ENCODE measurements around the gene SLC1A2.

Gene SLC1A2

GRCh38 chr11:35414311-35414710, 5.0 kb downstream of the SLC1A2 start:
- no CpG with 5 or more reads among the region's 6 CpGs for WGBS, 2 donors (ENCODE audit: extremely low coverage in 2 of 2, insufficient read length in 2 of 2, insufficient replicate concordance in 1 of 2)
- H2BK5ac ChIP-seq (ENCODE audit: low read length) = no peak overlapping the region
- H3K14ac ChIP-seq (ENCODE audit: low read length) = no peak overlapping the region
- no peak overlapping the region for H3K4me2 ChIP-seq (ENCODE audit: insufficient read depth, low read length, poor library complexity, severe bottlenecking)
- H3K4me3 ChIP-seq (ENCODE audit: low read length in 2 of 2) = no peak overlapping the region
- H2BK120ac ChIP-seq (ENCODE audit: low read depth, low read length) = no peak overlapping the region
- H3K4ac ChIP-seq (ENCODE audit: low read length) = no peak overlapping the region
- H2BK12ac ChIP-seq (ENCODE audit: low read length) = no peak overlapping the region
- no peak overlapping the region for H4K91ac ChIP-seq (ENCODE audit: low read depth, low read length, poor library complexity)
- H2AFZ ChIP-seq (ENCODE audit: low read length) = no peak overlapping the region
- no peaks in the 10 kb centered on the region for H3K79me1 ChIP-seq (ENCODE audit: low read depth, low read length)
- no peak overlapping the region for H2AK5ac ChIP-seq (ENCODE audit: low read depth, low read length)
- H3K23ac ChIP-seq (ENCODE audit: low read depth, low read length, poor library complexity) = no peak overlapping the region
- no peak overlapping the region for H3K9ac ChIP-seq (ENCODE audit: low read depth, low read length, poor library complexity)
- H3K4me1 ChIP-seq (ENCODE audit: control insufficient read depth in 2 of 2, insufficient read depth in 1 of 2, low read depth in 1 of 2, low read length in 2 of 2) = peaks cover 2 to 8% of the 10 kb centered on the region in 2 donors
- H3K27ac ChIP-seq (replicated peaks; ENCODE audit: low read length) = no peak overlapping the region
- no peak overlapping the region for H2BK15ac ChIP-seq (ENCODE audit: low read length)
- no peak overlapping the region for H4K8ac ChIP-seq (ENCODE audit: low read depth, low read length)
- no peaks in the 10 kb centered on the region for H3K36me3 ChIP-seq (replicated peaks in 1 of 2; ENCODE audit: control insufficient read depth in 2 of 2, insufficient read depth in 2 of 2, low read length in 2 of 2)
- H3K18ac ChIP-seq (ENCODE audit: low read length) = no peak overlapping the region
- H3K9me3 ChIP-seq (replicated peaks in 1 of 2; ENCODE audit: control insufficient read depth in 2 of 2, insufficient read depth in 1 of 2, low read depth in 1 of 2, low read length in 2 of 2) = no peaks in the 10 kb centered on the region
- H3K27me3 ChIP-seq (ENCODE audit: control insufficient read depth in 3 of 3, insufficient read depth in 3 of 3, low read depth in 1 of 3, low read length in 3 of 3) = peaks cover 4 to 57% (median 21%) of the 10 kb centered on the region in 3 experiments
- DNase-seq (ENCODE audit: low spot score) = no peak

GRCh38 chr11:35413598-35413997, 5.8 kb downstream of the SLC1A2 start:
- Histone ChIP-seq H2BK12ac (ENCODE audit: low read length) (no peak overlapping the region), H3K4ac (ENCODE audit: low read length) (no peak overlapping the region), H4K8ac (ENCODE audit: low read depth, low read length) (no peak overlapping the region), H2BK15ac (ENCODE audit: low read length) (no peak overlapping the region), H3K27me3 (ENCODE audit: control insufficient read depth in 3 of 3, insufficient read depth in 3 of 3, low read depth in 1 of 3, low read length in 3 of 3) (peaks cover 4 to 51% (median 15%) of the 10 kb centered on the region in 3 experiments), H3K9me3 (replicated peaks in 1 of 2; ENCODE audit: control insufficient read depth in 2 of 2, insufficient read depth in 1 of 2, low read depth in 1 of 2, low read length in 2 of 2) (no peaks in the 10 kb centered on the region), H3K9ac (ENCODE audit: low read depth, low read length, poor library complexity) (no peak overlapping the region), H3K23ac (ENCODE audit: low read depth, low read length, poor library complexity) (no peak overlapping the region), H2AFZ (ENCODE audit: low read length) (no peak overlapping the region), H3K79me1 (ENCODE audit: low read depth, low read length) (no peaks in the 10 kb centered on the region), H3K27ac (replicated peaks; ENCODE audit: low read length) (no peak overlapping the region), H3K18ac (ENCODE audit: low read length) (no peak overlapping the region), H3K36me3 (replicated peaks in 1 of 2; ENCODE audit: control insufficient read depth in 2 of 2, insufficient read depth in 2 of 2, low read length in 2 of 2) (no peaks in the 10 kb centered on the region), H3K14ac (ENCODE audit: low read length) (no peak overlapping the region), H2BK120ac (ENCODE audit: low read depth, low read length) (no peak overlapping the region), H3K4me3 (ENCODE audit: low read length in 2 of 2) (no peak overlapping the region), H2AK5ac (ENCODE audit: low read depth, low read length) (no peak overlapping the region), H3K4me2 (ENCODE audit: insufficient read depth, low read length, poor library complexity, severe bottlenecking) (no peak overlapping the region), H2BK5ac (ENCODE audit: low read length) (no peak overlapping the region), H4K91ac (ENCODE audit: low read depth, low read length, poor library complexity) (no peak overlapping the region), H3K4me1 (ENCODE audit: control insufficient read depth in 2 of 2, insufficient read depth in 1 of 2, low read depth in 1 of 2, low read length in 2 of 2) (peaks cover 2 to 7% of the 10 kb centered on the region in 2 donors)
- no peak for DNase-seq (ENCODE audit: low spot score)
- no CpG with 5 or more reads among the region's 3 CpGs for WGBS, 2 donors (ENCODE audit: extremely low coverage in 2 of 2, insufficient read length in 2 of 2, insufficient replicate concordance in 1 of 2)

GRCh38 chr11:35412285-35412684, 7.1 kb downstream of the SLC1A2 start:
- H3K79me1 ChIP-seq (ENCODE audit: low read depth, low read length) = no peaks in the 10 kb centered on the region
- no peak overlapping the region for H3K23ac ChIP-seq (ENCODE audit: low read depth, low read length, poor library complexity)
- H3K36me3 ChIP-seq (replicated peaks in 1 of 2; ENCODE audit: control insufficient read depth in 2 of 2, insufficient read depth in 2 of 2, low read length in 2 of 2) = no peaks in the 10 kb centered on the region
- no peak overlapping the region for H2BK15ac ChIP-seq (ENCODE audit: low read length)
- H3K27me3 ChIP-seq (ENCODE audit: control insufficient read depth in 3 of 3, insufficient read depth in 3 of 3, low read depth in 1 of 3, low read length in 3 of 3) = peaks cover 0 to 37% (median 2%) of the 10 kb centered on the region in 3 experiments
- no peak overlapping the region for H3K4ac ChIP-seq (ENCODE audit: low read length)
- WGBS, 2 donors (ENCODE audit: extremely low coverage in 2 of 2, insufficient read length in 2 of 2, insufficient replicate concordance in 1 of 2) = no CpG with 5 or more reads among the region's 2 CpGs
- DNase-seq (ENCODE audit: low spot score) = no peak
- H2AFZ ChIP-seq (ENCODE audit: low read length) = no peak overlapping the region
- H3K9me3 ChIP-seq (replicated peaks in 1 of 2; ENCODE audit: control insufficient read depth in 2 of 2, insufficient read depth in 1 of 2, low read depth in 1 of 2, low read length in 2 of 2) = no peaks in the 10 kb centered on the region
- no peak overlapping the region for H2AK5ac ChIP-seq (ENCODE audit: low read depth, low read length)
- no peak overlapping the region for H2BK5ac ChIP-seq (ENCODE audit: low read length)
- H3K27ac ChIP-seq (replicated peaks; ENCODE audit: low read length) = no peak overlapping the region
- H3K14ac ChIP-seq (ENCODE audit: low read length) = no peak overlapping the region
- H2BK12ac ChIP-seq (ENCODE audit: low read length) = no peak overlapping the region
- no peak overlapping the region for H3K9ac ChIP-seq (ENCODE audit: low read depth, low read length, poor library complexity)
- H4K8ac ChIP-seq (ENCODE audit: low read depth, low read length) = no peak overlapping the region
- no peak overlapping the region for H3K4me2 ChIP-seq (ENCODE audit: insufficient read depth, low read length, poor library complexity, severe bottlenecking)
- no peak overlapping the region for H3K18ac ChIP-seq (ENCODE audit: low read length)
- H4K91ac ChIP-seq (ENCODE audit: low read depth, low read length, poor library complexity) = no peak overlapping the region
- H3K4me3 ChIP-seq (ENCODE audit: low read length in 2 of 2) = no peak overlapping the region
- H3K4me1 ChIP-seq (ENCODE audit: control insufficient read depth in 2 of 2, insufficient read depth in 1 of 2, low read depth in 1 of 2, low read length in 2 of 2) = no peaks in the 10 kb centered on the region
- no peak overlapping the region for H2BK120ac ChIP-seq (ENCODE audit: low read depth, low read length)

GRCh38 chr11:35407041-35407440, 12.3 kb downstream of the SLC1A2 start:
- Histone ChIP-seq H3K36me3 (replicated peaks in 1 of 2; ENCODE audit: control insufficient read depth in 2 of 2, insufficient read depth in 2 of 2, low read length in 2 of 2) (no peaks in the 10 kb centered on the region), H3K4me1 (ENCODE audit: control insufficient read depth in 2 of 2, insufficient read depth in 1 of 2, low read depth in 1 of 2, low read length in 2 of 2) (no peaks in the 10 kb centered on the region), H3K14ac (ENCODE audit: low read length) (no peak overlapping the region), H3K4ac (ENCODE audit: low read length) (no peak overlapping the region), H3K9ac (ENCODE audit: low read depth, low read length, poor library complexity) (no peak overlapping the region), H4K8ac (ENCODE audit: low read depth, low read length) (no peak overlapping the region), H2BK5ac (ENCODE audit: low read length) (no peak overlapping the region), H3K27me3 (ENCODE audit: control insufficient read depth in 3 of 3, insufficient read depth in 3 of 3, low read depth in 1 of 3, low read length in 3 of 3) (peaks cover 0 to 3% (median 0%) of the 10 kb centered on the region in 3 experiments), H3K18ac (ENCODE audit: low read length) (no peak overlapping the region), H2AK5ac (ENCODE audit: low read depth, low read length) (no peak overlapping the region), H3K27ac (replicated peaks; ENCODE audit: low read length) (no peak overlapping the region), H3K79me1 (ENCODE audit: low read depth, low read length) (no peaks in the 10 kb centered on the region), H3K4me2 (ENCODE audit: insufficient read depth, low read length, poor library complexity, severe bottlenecking) (no peak overlapping the region), H2AFZ (ENCODE audit: low read length) (no peak overlapping the region), H2BK120ac (ENCODE audit: low read depth, low read length) (no peak overlapping the region), H3K9me3 (replicated peaks in 1 of 2; ENCODE audit: control insufficient read depth in 2 of 2, insufficient read depth in 1 of 2, low read depth in 1 of 2, low read length in 2 of 2) (no peaks in the 10 kb centered on the region), H2BK15ac (ENCODE audit: low read length) (no peak overlapping the region), H4K91ac (ENCODE audit: low read depth, low read length, poor library complexity) (no peak overlapping the region), H3K4me3 (ENCODE audit: low read length in 2 of 2) (no peak overlapping the region), H3K23ac (ENCODE audit: low read depth, low read length, poor library complexity) (no peak overlapping the region), H2BK12ac (ENCODE audit: low read length) (no peak overlapping the region)
- no CpG with 5 or more reads among the region's 1 CpG for WGBS, 2 donors (ENCODE audit: extremely low coverage in 2 of 2, insufficient read length in 2 of 2, insufficient replicate concordance in 1 of 2)
- DNase-seq (ENCODE audit: low spot score) = no peak
